ENCODE results near the gene NHS.

DNA sequence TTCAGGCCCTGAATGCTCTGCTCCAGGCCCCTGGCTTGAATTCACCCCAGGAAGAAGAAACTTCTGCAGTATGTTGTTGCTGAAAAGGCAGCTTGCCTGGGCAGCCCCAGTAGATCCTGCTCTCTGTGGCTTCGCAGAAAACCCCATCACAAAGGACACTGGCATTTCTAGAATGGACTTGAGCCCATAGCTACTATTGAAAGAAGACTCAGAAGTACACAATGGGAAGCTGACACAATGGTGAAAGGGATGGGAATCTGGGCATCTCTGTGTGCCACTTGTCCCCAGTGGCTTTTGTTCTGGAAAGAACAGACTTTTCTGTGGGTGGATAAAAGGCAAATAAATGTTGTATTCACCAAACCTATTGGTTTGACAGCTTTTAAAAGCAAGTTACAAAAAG is 294.9 kb downstream of the NHS start:
- TF ChIP-seq SIN3A (IDR thresholded peaks at IDR 0.05; ENCODE audit: borderline replicate concordance, insufficient read depth, low read length) (no peak), POLR2AphosphoS5 (IDR thresholded peaks at IDR 0.05; ENCODE audit: low read depth, low read length) (no peak), TAF1 (IDR thresholded peaks at IDR 0.05; ENCODE audit: borderline replicate concordance, insufficient read depth, low read length) (no peak), FOXP2 (optimal IDR thresholded peaks at IDR 0.05; ENCODE audit: borderline replicate concordance, extremely low read depth, extremely low read length, insufficient read depth) (no peak)
- TF ChIP-seq, protein P1, sequence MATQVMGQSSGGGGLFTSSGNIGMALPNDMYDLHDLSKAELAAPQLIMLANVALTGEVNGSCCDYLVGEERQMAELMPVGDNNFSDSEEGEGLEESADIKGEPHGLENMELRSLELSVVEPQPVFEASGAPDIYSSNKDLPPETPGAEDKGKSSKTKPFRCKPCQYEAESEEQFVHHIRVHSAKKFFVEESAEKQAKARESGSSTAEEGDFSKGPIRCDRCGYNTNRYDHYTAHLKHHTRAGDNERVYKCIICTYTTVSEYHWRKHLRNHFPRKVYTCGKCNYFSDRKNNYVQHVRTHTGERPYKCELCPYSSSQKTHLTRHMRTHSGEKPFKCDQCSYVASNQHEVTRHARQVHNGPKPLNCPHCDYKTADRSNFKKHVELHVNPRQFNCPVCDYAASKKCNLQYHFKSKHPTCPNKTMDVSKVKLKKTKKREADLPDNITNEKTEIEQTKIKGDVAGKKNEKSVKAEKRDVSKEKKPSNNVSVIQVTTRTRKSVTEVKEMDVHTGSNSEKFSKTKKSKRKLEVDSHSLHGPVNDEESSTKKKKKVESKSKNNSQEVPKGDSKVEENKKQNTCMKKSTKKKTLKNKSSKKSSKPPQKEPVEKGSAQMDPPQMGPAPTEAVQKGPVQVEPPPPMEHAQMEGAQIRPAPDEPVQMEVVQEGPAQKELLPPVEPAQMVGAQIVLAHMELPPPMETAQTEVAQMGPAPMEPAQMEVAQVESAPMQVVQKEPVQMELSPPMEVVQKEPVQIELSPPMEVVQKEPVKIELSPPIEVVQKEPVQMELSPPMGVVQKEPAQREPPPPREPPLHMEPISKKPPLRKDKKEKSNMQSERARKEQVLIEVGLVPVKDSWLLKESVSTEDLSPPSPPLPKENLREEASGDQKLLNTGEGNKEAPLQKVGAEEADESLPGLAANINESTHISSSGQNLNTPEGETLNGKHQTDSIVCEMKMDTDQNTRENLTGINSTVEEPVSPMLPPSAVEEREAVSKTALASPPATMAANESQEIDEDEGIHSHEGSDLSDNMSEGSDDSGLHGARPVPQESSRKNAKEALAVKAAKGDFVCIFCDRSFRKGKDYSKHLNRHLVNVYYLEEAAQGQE (IDR thresholded peaks at IDR 0.05; ENCODE audit: insufficient read depth in 1 of 2, low read depth in 2 of 2, low read length in 2 of 2): no peak

All from PFSK-1 (cell line).